ENCODE data around the gene MYADML2. TPM values are rescaled to one million over a fixed set of nuclear protein-coding genes. Genes with fewer than 3 reads are reported as not detected.

The MYADML2 gene
- total and polyA plus RNA-seq, 7 donors = 0.47 to 95.8 (median 11.0) TPM

- intact Hi-C loops (cut with DNase I) = no loop called here
- H3K27me3 ChIP-seq (ENCODE audit: insufficient read depth in 3 of 3, low read length in 2 of 3) = no peaks in the 10 kb centered on the region
- 82 to 89% (median 85%) methylated on average over 14 of the region's 14 CpGs for WGBS, 3 donors
- ATAC-seq (no peak), DNase-seq (no peak)
- H3K4me3 ChIP-seq = no peak overlapping the region
- H3K4me1 ChIP-seq = peaks cover 13% of the 10 kb centered on the region
- TF ChIP-seq, protein P1, sequence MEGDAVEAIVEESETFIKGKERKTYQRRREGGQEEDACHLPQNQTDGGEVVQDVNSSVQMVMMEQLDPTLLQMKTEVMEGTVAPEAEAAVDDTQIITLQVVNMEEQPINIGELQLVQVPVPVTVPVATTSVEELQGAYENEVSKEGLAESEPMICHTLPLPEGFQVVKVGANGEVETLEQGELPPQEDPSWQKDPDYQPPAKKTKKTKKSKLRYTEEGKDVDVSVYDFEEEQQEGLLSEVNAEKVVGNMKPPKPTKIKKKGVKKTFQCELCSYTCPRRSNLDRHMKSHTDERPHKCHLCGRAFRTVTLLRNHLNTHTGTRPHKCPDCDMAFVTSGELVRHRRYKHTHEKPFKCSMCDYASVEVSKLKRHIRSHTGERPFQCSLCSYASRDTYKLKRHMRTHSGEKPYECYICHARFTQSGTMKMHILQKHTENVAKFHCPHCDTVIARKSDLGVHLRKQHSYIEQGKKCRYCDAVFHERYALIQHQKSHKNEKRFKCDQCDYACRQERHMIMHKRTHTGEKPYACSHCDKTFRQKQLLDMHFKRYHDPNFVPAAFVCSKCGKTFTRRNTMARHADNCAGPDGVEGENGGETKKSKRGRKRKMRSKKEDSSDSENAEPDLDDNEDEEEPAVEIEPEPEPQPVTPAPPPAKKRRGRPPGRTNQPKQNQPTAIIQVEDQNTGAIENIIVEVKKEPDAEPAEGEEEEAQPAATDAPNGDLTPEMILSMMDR (IDR thresholded peaks at IDR 0.05) = no peak
- no peaks in the 10 kb centered on the region for H3K9me3 ChIP-seq
- peaks cover 0 to 3% of the 10 kb centered on the region in 2 donors for H3K36me3 ChIP-seq (ENCODE audit: insufficient read depth in 1 of 2, low read depth in 1 of 2)
- no peak overlapping the region for H3K27ac ChIP-seq
These were observed 13.8 kb downstream of the MYADML2 start for GRCh38 chr17:81933178-81933699.

- no peak overlapping the region for H3K4me3 ChIP-seq
- ATAC-seq = no peak
- no peak overlapping the region for H3K27ac ChIP-seq
- TF ChIP-seq, protein P1 (IDR thresholded peaks at IDR 0.05) = no peak
- H3K36me3 ChIP-seq (ENCODE audit: insufficient read depth in 1 of 2, low read depth in 1 of 2) = peaks cover 0 to 3% of the 10 kb centered on the region in 2 donors
- intact Hi-C loops (cut with DNase I) = no loop called here
- H3K9me3 ChIP-seq = no peaks in the 10 kb centered on the region
- no peaks in the 10 kb centered on the region for H3K27me3 ChIP-seq (ENCODE audit: insufficient read depth in 3 of 3, low read length in 2 of 3)
- 85 to 89% (median 87%) methylated on average over 8 to 9 of the region's 9 CpGs for WGBS, 3 donors
- DNase-seq = no peak
- H3K4me1 ChIP-seq = peaks cover 5% of the 10 kb centered on the region
These were observed 14.6 kb downstream of the MYADML2 start for GRCh38 chr17:81932333-81932983.

- WGBS, 3 donors = 31 to 41% (median 33%) methylated on average over 11 to 15 of the region's 15 CpGs
- H3K4me1 ChIP-seq = peaks cover 3% of the 10 kb centered on the region
- DNase-seq (no peak), ATAC-seq (no peak)
- TF ChIP-seq, protein P1 (IDR thresholded peaks at IDR 0.05) = no peak
- intact Hi-C loops (cut with DNase I) = no loop called here
- H3K4me3 ChIP-seq = no peak overlapping the region
- H3K9me3 ChIP-seq = no peaks in the 10 kb centered on the region
- H3K27me3 ChIP-seq (ENCODE audit: insufficient read depth in 3 of 3, low read length in 2 of 3) = no peaks in the 10 kb centered on the region
- H3K36me3 ChIP-seq (ENCODE audit: insufficient read depth in 1 of 2, low read depth in 1 of 2) = peaks cover 0 to 3% of the 10 kb centered on the region in 2 donors
- no peak overlapping the region for H3K27ac ChIP-seq
These were observed 15.3 kb downstream of the MYADML2 start for GRCh38 chr17:81931557-81932332.

GRCh38 chr17:81931189-81931556 lies 15.9 kb downstream of the MYADML2 start:
- TF ChIP-seq, protein P1 (IDR thresholded peaks at IDR 0.05) = no peak
- DNase-seq (peak; percentile 12 to 53), ATAC-seq (no peak)
- Histone ChIP-seq H3K36me3 (ENCODE audit: insufficient read depth in 1 of 2, low read depth in 1 of 2) (peaks cover 0 to 3% of the 10 kb centered on the region in 2 donors), H3K9me3 (no peaks in the 10 kb centered on the region), H3K27ac (no peak overlapping the region), H3K27me3 (ENCODE audit: insufficient read depth in 3 of 3, low read length in 2 of 3) (no peaks in the 10 kb centered on the region), H3K4me3 (no peak overlapping the region), H3K4me1 (peaks cover 2% of the 10 kb centered on the region)
- intact Hi-C loops (cut with DNase I) = no loop called here
- WGBS, 3 donors = 67 to 74% (median 69%) methylated on average over 13 of the region's 13 CpGs
